Endothelial cell of umbilical vein (primary cell): ENCODE data around the gene FXYD4. TPM values are rescaled to one million over a fixed set of nuclear protein-coding genes. Genes with fewer than 3 reads are reported as not detected.

Experiments
- BruUV-seq: library from RNA; stranded (reverse); fragments of 400-500 nt; replicated peaks from 2 replicates; lab custom pipeline; 2021; lab: Mats Ljungman, UMichigan
- CTCF ChIA-PET: fragments of 300-600, 350-600 bp; sonication (Branson Sonifier 250); formaldehyde crosslinking; loops from one replicate; lab custom pipeline; 2021; ENCODE audit warnings: antibody characterized with exemption, inconsistent platforms; lab: Charles Lee
- POLR2A ChIA-PET: fragments of 300-600, 350-600 bp; sonication (Branson Sonifier 250); formaldehyde crosslinking; loops from one replicate; lab custom pipeline; 2021; ENCODE audit warnings: antibody characterized with exemption, inconsistent platforms; lab: Charles Lee
- DNase-seq: peaks from one replicate; pipeline ENCODE4 v3.0.0-alpha.2; 2011; ENCODE audit warnings: low read depth, low spot score
- FAIRE-seq: peaks from 2 replicates; lab custom pipeline; 2011; peaks lifted over from hg19 to GRCh38; lab: Jason Lieb, UNC
- H2AFZ ChIP-seq: 2 replicates; pipeline ENCODE4 v1.6.0; 2012; ENCODE audit warnings: low read depth, low read length, control low read depth, inconsistent platforms
- H3K27ac ChIP-seq: 2 replicates; pipeline ENCODE4 v1.5.1; 2011; ENCODE audit warnings: low read depth, mild to moderate bottlenecking, control low read depth, low read length, moderate library complexity; ENCODE audit not compliant: insufficient read depth
- H3K27me3 ChIP-seq, 2 experiments: 2 replicates each; pipeline versions ENCODE4 v1.6.0 to v1.6.1; 2011; ENCODE audit warnings: low read length in 2 of 2, mixed read lengths in 1 of 2; ENCODE audit not compliant: control insufficient read depth in 2 of 2, insufficient read depth in 2 of 2
- H3K36me3 ChIP-seq, 2 experiments: 2 replicates in 1 of 2; 3 replicates in 1 of 2; pipeline ENCODE4 v1.5.1; 2011; ENCODE audit warnings: low read length in 2 of 2, mild to moderate bottlenecking in 1 of 2, moderate library complexity in 1 of 2; ENCODE audit not compliant: control insufficient read depth in 2 of 2, insufficient read depth in 2 of 2; ENCODE audit errors: extremely low read depth in 1 of 2
- H3K4me1 ChIP-seq: 3 replicates; pipeline ENCODE4 v1.5.1; 2011; ENCODE audit warnings: mild to moderate bottlenecking, low read length; ENCODE audit not compliant: control insufficient read depth, insufficient read depth; ENCODE audit errors: extremely low read depth
- H3K4me2 ChIP-seq: 2 replicates; pipeline ENCODE4 v1.6.1; 2011; ENCODE audit warnings: low read length, control low read depth, mixed read lengths; ENCODE audit not compliant: insufficient read depth
- H3K4me3 ChIP-seq, 3 experiments: fragments of 200-600 bp in 1 of 3; sonication (generic), shearing (Covaris generic) in 1 of 3; replicated peaks in 1 of 3; 2 replicates each; pipeline ENCODE4 v1.5.1; 2011 to 2016; ENCODE audit warnings: control low read depth in 3 of 3, low read length in 3 of 3, mild to moderate bottlenecking in 2 of 3, inconsistent platforms in 1 of 3, low read depth in 1 of 3, moderate library complexity in 1 of 3; ENCODE audit not compliant: insufficient read depth in 1 of 3
- H3K79me2 ChIP-seq: 2 replicates; pipeline ENCODE4 v1.6.0; 2012; ENCODE audit warnings: low read length, inconsistent platforms; ENCODE audit not compliant: control insufficient read depth, insufficient read depth
- H3K9ac ChIP-seq: replicated peaks from 2 replicates; pipeline ENCODE3; 2011; ENCODE audit warnings: low read length, control low read depth; ENCODE audit not compliant: insufficient read depth; ENCODE audit errors: extremely low read depth
- H3K9me1 ChIP-seq: replicated peaks from 3 replicates; pipeline ENCODE4 v1.6.0; 2011; ENCODE audit warnings: mild to moderate bottlenecking, low read length; ENCODE audit not compliant: control insufficient read depth, insufficient read depth; ENCODE audit errors: extremely low read depth
- H3K9me3 ChIP-seq: replicated peaks from 2 replicates; pipeline ENCODE4 v1.5.1; 2012; ENCODE audit warnings: low read length, inconsistent platforms; ENCODE audit not compliant: control insufficient read depth, insufficient read depth
- H4K20me1 ChIP-seq: replicated peaks from 2 replicates; pipeline ENCODE3; 2011; ENCODE audit warnings: mild to moderate bottlenecking, low read length; ENCODE audit not compliant: control insufficient read depth, insufficient read depth; ENCODE audit errors: extremely low read depth
- CTCF ChIP-seq, 2 donors: IDR thresholded peaks; 1 replicate in 1 of 2; 2 replicates in 1 of 2; pipeline ENCODE4 v1.5.1; 2011; ENCODE audit warnings: low read length in 2 of 2, mild to moderate bottlenecking in 2 of 2, moderate library complexity in 2 of 2, control low read depth in 1 of 2, inconsistent platforms in 1 of 2, low read depth in 1 of 2; ENCODE audit not compliant: insufficient read depth in 1 of 2; ENCODE audit errors: extremely low read depth in 1 of 2
- EZH2 ChIP-seq: IDR thresholded peaks from 2 replicates; pipeline ENCODE4 v1.6.1; 2012; ENCODE audit warnings: borderline replicate concordance, low read depth, mild to moderate bottlenecking, moderate library complexity, low read length, inconsistent platforms; ENCODE audit not compliant: severe bottlenecking
- FOS ChIP-seq: IDR thresholded peaks from 2 replicates; pipeline ENCODE4 v1.6.1; 2011; ENCODE audit warnings: mild to moderate bottlenecking, low read length, moderate library complexity, borderline replicate concordance; ENCODE audit not compliant: insufficient read depth
- GATA2 ChIP-seq: IDR thresholded peaks from 2 replicates; pipeline ENCODE4 v1.7.0; 2011; ENCODE audit warnings: low read depth, mild to moderate bottlenecking, moderate library complexity, mixed read lengths, low read length; ENCODE audit not compliant: insufficient read length, insufficient read depth
- JUN ChIP-seq: IDR thresholded peaks from 2 replicates; pipeline ENCODE4 v1.6.1; 2011; ENCODE audit warnings: borderline replicate concordance, low read depth; ENCODE audit not compliant: insufficient read length, insufficient read depth
- MAX ChIP-seq: IDR thresholded peaks from 2 replicates; pipeline ENCODE4 v1.6.1; 2011; ENCODE audit not compliant: insufficient read depth, insufficient read length
- MYC ChIP-seq: IDR thresholded peaks from one replicate; pipeline ENCODE4 v1.6.1; 2011; ENCODE audit warnings: mild to moderate bottlenecking, low read depth, low read length
- POLR2A ChIP-seq: IDR thresholded peaks from 2 replicates; pipeline ENCODE4 v1.6.1; 2012; ENCODE audit warnings: low read depth, mild to moderate bottlenecking, control low read depth, low read length
- POLR2AphosphoS5 ChIP-seq: IDR thresholded peaks from 2 replicates; pipeline ENCODE4 v1.6.1; 2012; ENCODE audit warnings: low read depth, mild to moderate bottlenecking, control low read depth, low read length, moderate library complexity; ENCODE audit not compliant: insufficient read depth
- dilution Hi-C: fragments of 300-500 bp; cut with MboI; formaldehyde crosslinking; loops from one replicate; pipeline ENCODE4 v1.15.0; 2019; ENCODE audit warnings: low sequenced_read_pairs; ENCODE audit not compliant: extremely low pct_ligation_motif_present
- intact Hi-C: fragments of 100-400 bp; cut with micrococcal nuclease; formaldehyde crosslinking; loops from one replicate; pipeline ENCODE4 v1.10.0; 2022
- polyA plus RNA-seq, 4 experiments: library from polyadenylated mRNA; depleted of rRNA in 3 of 4; stranded (reverse) in 3 of 4; unstranded in 1 of 4; fragments of >200 nt; gene quantifications; 2 replicates each; pipeline versions ENCODE4 v1.2.1 to v1.2.3, GENCODE V29; 2011 to 2012; ENCODE audit warnings: missing spikeins in 1 of 4
- total RNA-seq: library from RNA; stranded (reverse); gene quantifications from 2 replicates; pipeline ENCODE4 v1.2.3, GENCODE V29; 2021

The FXYD4 gene
- total and polyA plus RNA-seq, 2 donors (not counting 3 experiments of a cell fraction or from before 2014, with no cell fraction given): not detected

- H3K27me3 ChIP-seq: no peaks in the 10 kb centered on the region
- FAIRE-seq: peak; percentile 52
- H3K9ac ChIP-seq: peak overlapping the region; percentile 96
- peak overlapping the region; percentile 97 for H3K27ac ChIP-seq
- peaks cover 0 to 2% of the 10 kb centered on the region in 2 experiments for H3K36me3 ChIP-seq
- peak; percentile 46 for DNase-seq
- no peaks in the 10 kb centered on the region for H3K9me3 ChIP-seq
- peaks cover 64% of the 10 kb centered on the region for H3K79me2 ChIP-seq
- H3K4me3 ChIP-seq: peak overlapping the region; percentile 70 to 89 (median 80)
- BruUV-seq: TSS peak; percentile 23
- no peaks in the 10 kb centered on the region for H4K20me1 ChIP-seq
- H3K9me1 ChIP-seq: no peaks in the 10 kb centered on the region
- peaks cover 29% of the 10 kb centered on the region for H3K4me1 ChIP-seq
- intact Hi-C loops (loop anchor here (5.0 kb wide), 1 partner anchor 270 kb away; the partner anchor contains the start of gene CSGALNACT2), dilution Hi-C loops (no loop called here)
- peak overlapping the region; percentile 78 for H3K4me2 ChIP-seq
- no peak overlapping the region for H2AFZ ChIP-seq
- CTCF ChIA-PET: interaction anchor here (1.0 to 1.7 kb wide), 7 partner anchors 11 to 53 kb away, joined by 3 to 17 read pairs (median 5); partner anchors contain the start of gene ZNF487
- POLR2A ChIA-PET: interaction anchor here (0.7 kb wide), 1 partner anchor 1589 kb away, joined by 3 read pairs; no protein-coding TSS in a partner anchor
- TF ChIP-seq GATA2 (no peak), EZH2 (no peak), JUN (no peak), POLR2A (no peak), MYC (no peak), FOS (no peak), CTCF (IDR thresholded peaks at IDR 0.05; ENCODE audit: extremely low read depth in 1 of 2, insufficient read depth in 1 of 2, low read depth in 1 of 2, low read length in 2 of 2) (no peak), MAX (no peak), POLR2AphosphoS5 (no peak)
These were observed 35.7 kb downstream of the FXYD4 start for GRCh38 chr10:43407148-43407575.
